CD4-positive, alpha-beta T cell treated with Interleukin-4 for 4 hours (primary cell): ENCODE measurements around the gene HSPA1B.
"Not testable (repeated sequence)": the region's sequence is repeated elsewhere in the genome, so short reads cannot be mapped to it uniquely, and the experiment has no call there.

Experiments
- DNase-seq: peaks from one replicate; pipeline ENCODE4 v3.0.0-alpha.2; 2020

The HSPA1B gene

DNA sequence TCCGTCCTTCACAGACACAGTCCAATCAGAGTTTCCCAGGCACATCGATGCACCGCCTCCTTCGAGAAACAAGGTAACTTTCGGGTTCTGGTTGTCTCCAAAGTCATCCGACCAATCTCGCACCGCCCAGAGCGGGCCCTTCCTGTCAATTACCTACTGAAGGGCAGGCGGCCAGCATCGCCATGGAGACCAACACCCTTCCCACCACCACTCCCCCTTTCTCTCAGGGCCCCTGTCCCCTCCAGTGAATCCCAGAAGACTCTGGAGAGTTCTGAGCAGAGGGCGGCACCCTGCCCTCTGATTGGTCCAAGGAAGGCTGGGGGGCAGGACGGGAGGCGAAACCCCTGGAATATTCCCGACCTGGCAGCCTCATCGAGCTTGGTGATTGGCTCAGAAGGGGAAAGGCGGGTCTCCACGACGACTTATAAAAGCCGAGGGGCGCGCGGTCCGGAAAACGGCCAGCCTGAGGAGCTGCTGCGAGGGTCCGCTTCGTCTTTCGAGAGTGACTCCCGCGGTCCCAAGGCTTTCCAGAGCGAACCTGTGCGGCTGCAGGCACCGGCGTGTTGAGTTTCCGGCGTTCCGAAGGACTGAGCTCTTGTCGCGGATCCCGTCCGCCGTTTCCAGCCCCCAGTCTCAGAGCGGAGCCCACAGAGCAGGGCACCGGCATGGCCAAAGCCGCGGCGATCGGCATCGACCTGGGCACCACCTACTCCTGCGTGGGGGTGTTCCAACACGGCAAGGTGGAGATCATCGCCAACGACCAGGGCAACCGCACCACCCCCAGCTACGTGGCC lies at the start of gene HSPA1B:
TSS of gene HSPA1B (plus strand) at position 453 of the 794 bp plus-strand sequence. CDS start at position 666, 213 bp downstream.
- peak; percentile 94 for DNase-seq

DNA sequence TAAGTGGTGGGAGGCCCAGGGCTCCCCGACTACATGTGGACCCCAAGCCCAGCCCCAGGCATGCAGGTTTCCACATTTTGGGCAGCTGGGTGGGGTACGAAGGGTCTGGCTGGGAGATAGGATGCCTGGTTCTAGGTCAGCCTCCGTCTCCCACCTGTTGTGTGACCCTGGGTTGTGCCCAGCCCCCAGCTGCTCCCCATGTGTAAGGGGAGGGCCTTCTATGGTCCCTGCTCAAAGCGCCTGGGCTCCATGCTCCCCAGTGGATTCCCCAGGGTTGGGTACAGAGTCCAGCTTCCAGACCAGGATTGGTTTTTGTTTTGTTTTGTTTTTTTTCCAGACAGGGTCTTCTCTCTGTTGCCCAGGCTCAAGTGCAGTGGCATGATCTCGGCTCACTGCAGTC lies 49.3 kb upstream of the HSPA1B start:
- no peak for DNase-seq

DNA sequence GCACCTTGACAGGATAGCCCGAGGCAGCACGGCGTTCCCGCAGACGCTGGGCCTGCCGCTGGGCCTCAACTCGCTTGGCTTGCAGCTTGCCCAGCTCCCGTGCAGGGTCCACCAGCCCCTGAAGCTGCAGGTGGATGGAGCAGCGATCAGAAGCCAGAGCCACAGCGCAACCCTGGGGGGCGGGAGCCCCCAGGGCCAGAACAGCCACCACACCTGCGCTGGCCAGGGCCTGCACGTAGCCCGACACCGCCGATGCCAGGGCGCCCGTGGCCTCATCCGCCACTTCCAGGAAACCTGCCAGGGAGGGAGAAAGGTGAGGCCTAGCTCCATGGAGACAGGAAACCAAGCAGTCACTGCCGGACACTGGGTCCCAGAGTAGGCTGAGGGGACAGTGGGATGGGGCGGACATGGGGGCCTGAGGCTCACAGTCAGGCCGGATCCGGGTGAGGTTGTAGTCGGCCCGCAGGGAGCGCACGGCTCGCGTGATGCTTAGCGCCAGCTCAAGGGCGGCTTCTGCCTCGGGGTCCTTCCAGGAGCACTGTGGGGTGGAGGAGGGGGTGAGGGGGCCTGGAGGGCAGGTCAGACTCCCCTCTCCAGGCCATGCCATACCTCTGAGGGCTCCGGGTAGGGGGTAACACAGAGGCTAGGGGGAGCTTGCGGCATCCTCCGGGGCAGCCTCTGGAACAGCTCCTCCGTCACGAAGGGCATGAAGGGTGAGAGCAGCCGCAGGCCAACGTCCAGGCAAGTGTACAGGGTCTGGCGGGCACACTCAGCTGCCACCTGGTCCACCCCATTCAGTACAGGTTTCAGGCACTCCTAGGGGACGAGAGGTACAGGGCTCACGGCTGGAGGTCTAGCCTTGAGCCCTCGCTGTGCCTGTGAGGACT lies 48.3 kb upstream of the HSPA1B start:
- no peak for DNase-seq

DNA sequence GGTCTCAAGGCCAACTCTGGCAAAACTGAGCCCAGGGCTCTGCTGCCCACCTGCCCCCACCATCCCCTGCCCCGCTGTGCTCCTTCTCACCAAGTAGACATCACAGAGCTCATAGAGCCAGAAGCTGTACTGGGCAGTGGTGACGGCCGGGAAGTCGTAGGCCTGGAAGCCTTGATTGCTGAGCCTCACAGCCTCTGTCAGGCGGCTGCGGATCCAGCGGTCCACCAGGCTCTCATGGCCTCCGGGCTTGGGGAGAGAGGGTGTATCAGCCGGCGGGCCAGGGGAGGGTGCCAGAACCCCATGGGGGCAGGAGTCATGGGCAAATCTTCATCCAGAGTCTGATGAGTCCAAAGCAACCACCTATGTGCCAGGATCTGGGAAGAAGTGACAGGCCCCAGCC lies 47.6 kb upstream of the HSPA1B start:
- DNase-seq: no peak

DNA sequence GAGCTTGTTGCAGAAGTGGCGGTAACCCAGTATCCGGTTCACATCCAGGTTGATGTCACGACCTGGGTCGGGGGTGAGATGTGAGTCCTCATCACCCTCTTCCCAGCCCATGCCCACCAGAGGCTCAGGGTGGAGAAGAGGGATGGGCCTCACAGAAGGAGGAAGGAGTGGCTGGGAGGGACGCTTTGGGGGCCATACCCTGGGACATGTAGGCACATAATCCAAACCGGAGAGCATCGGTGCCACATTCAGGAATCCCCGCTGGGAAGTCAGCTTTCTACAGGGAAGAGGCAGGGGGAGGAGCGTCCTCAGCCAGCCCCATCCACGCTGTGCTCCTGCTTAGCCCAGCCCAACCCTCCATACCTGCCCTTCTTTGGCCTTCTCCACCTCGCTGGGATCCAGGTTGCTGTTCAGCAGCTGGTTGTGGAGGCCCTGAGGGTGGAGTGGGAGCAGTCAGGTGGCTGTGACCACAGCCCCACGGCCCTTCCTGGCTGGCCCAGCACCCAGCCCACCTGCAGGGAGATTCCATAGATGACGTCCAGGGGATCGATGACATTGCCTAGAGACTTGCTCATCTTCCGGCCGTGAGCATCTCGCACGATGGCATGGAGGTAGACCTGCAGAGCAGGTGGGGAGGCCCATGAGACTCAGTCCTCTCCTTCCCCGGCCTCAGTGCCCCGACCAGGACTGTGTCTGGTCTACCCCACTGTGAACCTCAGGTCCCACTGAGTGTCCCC lies 46.9 kb upstream of the HSPA1B start:
- DNase-seq: no peak

DNA sequence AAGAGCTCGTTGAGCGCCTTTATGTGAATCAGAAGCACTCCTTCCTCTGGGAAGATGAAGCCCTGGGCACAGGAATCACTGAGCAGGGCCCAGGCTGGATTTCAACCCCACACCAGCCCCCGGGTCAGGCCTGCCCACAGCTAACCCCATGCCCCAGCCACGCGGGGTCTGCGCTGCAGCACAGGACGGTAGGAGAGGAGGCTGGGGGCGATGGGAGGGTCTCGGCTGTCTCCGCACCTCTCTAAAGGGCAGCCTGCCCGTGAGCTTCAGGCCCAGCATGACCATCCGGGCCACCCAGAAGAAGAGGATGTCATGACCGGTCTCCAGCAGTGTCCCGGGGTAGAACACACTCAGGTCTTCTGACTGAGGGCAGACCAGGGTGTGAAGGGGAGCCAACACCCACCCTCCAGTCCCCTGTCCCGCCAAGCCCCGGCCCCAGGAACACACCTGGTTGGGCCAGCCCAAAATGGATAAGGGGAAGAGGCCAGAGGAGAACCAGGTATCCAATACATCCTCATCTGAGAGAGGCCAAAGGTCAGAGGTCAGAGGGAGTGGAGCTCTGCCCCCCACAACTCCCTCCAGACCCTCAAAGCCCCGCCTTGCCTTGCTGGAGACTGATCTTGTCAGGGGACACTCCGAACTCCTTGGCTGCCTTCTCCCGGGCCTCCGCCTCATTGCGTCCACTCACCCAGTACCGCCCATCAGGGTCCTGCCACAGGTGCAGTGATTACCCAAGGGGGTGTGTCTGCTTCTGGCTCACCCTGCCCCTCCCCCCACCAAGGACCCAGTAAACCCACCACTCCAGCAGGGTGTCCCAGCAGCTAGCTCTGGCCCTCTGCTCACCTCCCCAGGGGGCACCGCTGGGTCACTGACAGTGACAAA lies 46.1 kb upstream of the HSPA1B start:
- DNase-seq: no peak

DNA sequence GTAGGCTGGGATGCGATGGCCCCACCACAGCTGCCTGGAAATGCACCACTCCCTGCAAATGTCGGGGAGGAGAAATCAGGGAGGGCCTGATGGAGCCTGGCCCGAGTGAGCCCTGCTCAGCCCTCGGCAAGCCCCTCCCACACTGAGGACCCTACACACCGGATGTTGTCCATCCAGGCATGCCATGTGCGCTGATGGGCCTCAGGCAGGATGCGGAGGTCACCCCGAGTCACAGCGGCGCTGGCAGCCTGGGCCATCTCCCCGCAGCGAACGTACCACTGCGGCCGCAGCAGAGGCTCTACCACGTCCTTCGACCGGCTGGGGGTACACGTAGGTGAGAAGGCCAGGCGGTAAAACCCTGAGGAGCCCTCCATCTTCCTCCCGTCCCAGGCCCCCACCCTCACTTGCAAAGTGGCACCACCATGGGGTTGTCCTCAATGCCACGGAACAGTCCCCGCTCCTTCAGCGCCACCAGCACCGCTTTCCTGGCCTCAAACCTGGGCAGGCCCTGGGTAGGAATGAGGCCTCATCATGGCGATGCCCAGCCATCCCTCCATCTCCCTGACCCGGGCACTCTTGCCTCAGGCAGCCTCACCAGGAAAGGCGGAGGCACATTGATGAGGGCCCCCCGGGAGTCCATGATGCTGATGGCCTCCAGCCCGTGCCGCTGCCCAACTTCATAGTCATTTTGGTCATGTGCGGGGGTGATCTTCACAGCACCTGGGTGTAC lies 45.2 kb upstream of the HSPA1B start:
- DNase-seq: no peak

DNA sequence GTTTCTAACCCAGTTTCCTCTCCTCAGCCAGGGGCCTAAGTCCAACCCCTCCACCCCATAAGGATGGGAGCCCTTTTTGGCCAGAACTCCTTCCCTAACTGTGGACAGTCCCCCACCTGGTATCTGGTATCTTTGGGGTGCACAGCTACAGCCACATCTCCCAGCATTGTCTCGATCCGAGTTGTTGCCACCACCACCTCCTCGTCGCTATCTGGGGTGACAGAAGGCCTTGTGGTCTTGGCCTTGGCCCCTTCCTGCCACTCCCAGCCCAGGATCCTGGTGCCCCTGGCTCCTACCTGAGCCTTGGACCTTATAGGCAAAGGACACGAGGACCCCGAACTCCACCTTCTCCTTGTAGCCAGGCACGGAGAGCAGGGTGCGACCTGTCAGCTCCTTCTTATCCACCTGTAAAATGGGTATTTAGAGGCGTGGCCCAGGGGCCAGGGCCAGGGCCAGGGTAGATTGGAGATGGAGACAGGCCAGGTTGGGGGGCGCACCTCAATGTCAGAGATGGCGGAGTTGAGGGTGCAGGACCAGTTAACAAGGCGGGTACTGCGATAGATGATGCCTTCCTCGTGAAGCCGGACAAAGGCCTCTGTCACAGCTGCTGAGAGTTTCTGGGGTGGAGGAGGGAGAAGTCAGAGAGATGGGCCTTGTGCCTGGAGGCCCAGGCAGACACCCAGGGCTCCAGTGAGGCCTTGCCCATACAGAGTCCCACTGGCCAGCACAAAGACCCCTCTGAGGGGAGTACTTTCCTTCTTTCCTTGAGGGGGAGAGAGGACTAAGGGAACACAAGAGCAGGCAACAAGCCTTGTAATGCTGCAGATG lies 43.2 kb upstream of the HSPA1B start:
- DNase-seq: no peak

DNA sequence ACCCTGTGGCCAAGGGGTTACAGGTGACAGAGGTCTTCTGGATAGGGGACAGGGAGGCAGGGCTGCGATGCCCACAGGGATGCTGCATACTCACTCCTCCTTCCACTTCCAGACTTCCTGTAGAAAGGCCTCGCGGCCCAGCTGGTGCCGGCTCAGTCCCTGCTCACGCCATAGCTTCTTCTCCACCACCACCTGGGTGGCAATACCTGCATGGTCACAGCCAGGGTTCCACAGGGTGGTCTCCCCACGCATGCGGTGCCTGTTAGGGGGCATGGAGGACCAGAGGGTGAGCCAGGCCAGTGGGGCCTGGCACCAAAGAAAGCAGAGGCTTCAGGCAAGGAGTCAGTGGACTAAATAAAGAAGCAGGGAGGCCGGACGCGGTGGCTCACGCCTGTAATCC lies 42.1 kb upstream of the HSPA1B start:
- no peak for DNase-seq

DNA sequence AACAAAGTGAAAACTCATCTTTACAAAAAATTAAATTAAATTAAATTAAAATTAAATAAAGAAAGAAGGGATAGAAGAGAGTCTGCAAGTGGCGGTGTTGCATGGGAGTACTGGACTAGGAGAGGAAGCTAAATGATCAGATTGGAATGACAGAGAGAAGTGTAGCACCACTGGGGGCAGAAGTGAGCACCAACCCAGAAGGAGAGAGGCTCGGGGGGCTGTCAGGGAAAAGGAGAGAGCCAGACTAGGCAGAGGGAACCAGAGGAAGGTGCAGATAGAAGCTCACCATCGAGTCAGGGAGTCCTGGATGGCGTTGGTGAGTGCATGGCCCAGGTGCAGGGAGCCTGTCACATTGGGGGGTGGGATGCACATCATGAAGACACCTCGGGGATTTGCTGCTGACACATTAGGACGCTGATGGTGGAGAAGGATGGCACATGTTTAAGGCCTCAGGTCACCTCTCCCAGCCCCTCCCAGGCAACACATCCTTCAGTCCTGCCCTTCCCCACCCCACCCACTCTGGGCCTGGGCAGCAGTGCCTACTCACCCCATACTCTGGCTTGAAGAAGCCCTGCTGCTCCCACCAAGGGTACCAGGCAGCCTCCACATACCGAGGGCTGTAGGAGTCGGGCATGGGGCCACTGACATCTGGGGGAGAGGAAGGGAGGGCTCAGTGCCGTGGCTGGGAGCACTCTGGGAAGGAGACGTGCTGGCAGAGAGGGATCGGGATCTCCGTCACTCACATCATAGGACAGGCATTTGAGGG lies 36.0 kb upstream of the HSPA1B start:
- DNase-seq: no peak

DNA sequence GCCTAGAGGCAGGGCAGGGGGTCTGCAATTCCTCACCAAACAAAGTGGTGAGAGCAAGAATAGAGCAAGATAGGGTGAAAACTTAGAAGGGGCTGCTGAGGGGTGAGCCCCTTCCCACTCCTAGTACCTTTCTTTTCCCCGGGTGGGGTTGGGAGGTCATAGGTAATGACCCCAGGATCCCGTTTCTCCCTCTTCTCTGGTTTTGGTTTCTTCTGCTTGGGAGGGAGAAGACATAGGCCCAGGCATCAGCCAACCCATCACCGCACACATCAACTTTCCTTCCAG lies 35.5 kb upstream of the HSPA1B start:
- no peak for DNase-seq

DNA sequence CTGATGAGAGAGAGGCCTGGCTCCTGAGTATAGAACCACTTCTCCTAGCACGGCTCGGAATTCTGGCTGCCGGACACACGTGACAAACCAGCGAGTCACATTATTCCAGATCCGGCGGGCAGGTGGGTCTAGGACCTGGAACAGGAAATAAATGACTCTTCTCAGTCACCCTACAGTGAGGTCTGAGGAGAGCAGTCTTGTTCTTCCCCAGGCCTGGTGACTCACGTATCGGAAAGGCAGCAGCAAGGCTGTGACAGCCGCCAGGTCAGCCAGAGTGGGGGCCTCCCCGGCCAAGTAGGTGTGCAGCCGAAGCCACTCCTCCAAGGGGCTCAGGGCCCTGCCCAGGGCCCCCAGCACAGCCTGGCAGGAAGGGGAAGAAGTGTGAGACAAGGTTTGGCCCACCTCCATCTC lies 34.8 kb upstream of the HSPA1B start:
- no peak for DNase-seq

DNA sequence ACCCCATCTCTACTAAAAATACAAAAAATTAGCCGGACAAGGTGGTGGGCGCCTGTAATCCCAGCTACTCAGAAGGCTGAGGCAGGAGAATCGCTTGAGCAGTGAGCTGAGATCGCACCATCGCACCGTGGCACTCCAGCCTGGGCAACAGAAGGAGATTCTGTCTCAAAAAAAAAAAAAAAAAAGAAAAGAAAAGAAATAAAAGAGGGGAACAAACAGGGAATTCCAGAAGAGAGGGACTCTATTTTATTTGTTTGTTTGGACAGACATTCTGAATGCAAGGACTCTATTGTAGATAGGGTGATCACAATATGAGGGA lies 33.7 kb upstream of the HSPA1B start:
- not testable (repeated sequence) for DNase-seq

DNA sequence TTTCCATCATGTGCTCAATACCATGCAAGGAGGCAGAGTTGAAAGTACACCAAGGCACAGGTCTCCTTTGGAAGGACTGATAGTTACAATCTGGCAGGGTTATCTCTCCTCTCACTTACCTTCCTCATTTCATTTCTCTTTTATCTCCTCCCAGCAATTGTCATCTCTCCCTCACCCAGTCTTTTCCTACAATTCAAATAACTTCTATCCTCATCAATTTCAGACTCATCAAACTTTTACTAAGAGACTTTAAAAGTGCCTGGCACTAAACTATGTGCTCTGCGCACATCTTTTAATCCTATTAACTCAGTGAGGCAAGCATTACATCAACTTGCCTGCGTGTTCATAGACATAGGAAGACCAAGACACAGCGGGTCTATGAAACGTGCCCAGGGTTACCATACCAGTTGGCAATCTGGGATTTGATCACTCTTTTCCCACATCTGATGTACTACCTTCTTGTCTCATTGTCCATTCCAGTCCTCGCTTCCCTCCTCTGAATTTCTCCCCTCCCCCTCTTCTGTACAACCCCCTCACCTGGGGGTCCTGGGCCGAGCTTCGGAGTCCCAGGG lies 33.2 kb upstream of the HSPA1B start:
- DNase-seq: no peak

DNA sequence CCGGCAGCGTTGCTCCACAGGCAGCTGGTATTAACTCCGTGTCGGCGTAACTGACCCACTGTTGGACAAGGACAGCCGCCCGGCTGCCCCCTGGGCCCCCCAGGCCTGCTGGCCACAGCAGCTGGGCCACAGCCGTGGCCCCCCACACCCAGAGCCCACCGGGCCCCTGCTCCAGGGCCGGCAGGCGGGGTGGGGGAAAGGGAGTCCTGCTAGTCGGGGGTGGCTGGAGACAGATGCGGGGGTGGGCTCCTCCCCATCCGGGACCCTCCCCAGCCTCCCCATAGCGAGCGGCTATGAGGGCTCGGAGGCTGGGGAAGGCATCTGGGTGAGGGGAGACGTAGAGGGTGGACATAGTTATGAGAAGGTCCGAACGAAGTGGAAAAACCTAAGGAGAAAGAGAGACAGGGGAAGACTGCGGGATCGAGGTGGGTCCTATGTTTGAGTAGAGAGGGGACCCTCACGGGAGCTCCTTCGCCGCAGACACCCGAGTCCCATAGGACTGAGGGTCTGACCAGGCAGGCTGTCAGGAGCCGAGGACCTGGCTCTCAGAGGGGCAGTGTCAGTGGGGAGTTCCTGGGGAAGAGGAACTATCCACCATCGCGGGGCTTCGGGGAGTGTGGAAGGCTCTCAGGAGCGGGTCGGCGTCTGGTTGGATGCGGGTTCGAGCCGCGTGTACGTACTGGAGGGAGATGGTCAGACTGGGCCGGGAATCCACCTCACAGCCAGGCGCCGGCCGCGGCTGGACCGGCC lies 32.5 kb upstream of the HSPA1B start:
- DNase-seq: no peak

DNA sequence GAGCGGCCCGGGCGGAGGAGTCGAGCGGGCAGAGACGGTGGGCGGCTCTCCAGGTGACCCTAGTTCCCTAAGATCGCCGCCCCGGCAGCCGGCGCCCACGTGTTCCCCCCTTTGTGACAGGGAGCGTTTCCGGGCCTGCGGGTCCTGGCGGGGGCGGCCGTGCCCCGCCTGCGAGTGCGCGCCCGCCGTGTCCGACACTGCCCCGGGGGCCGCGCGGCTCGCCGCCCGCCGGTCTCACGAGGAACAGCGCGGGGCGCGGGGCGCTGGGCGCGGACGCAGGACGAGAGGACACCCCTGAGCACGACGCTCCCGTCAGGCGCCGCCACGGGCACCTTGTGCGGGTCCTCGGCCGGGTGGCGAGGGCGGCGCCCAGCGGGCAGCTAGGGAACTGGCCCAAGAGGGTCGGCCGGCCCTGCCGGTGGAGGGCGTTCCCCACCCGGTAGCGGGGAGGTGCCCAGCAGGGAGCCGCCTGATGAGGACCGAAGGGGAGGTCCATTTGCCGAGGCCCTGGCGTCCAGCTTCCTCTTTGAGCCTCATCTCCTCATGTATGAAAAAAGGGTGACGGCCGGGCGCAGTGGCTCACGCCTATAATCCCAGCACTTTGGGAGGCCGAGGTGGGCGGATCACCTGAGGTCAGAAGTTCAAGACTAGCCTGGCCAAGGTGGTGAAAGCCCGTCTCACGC lies 31.8 kb upstream of the HSPA1B start, which contains the start of gene VARS1:
TSS of gene VARS1 (minus strand) at position 137 of the 683 bp plus-strand sequence. CDS start 535 bp downstream, outside the sequence.
- DNase-seq: peak; percentile 83

DNA sequence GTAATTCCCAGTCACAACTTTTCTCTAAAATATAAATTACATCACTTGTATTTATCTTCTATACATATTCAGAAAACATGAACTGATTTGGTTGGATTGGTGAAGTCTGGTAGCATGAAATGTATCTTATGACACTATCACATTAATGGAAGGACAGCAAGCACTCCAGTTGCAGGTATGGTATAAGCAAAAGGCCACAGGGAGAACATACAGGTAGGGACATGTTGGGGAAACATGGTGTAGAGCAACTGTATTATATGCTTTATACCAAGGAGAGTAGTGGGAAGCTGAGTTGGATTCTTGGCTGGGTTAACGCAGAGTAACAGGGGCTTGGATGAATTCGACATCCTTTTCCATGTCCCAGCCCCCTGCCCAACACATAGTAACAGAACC lies 30.5 kb upstream of the HSPA1B start:
- DNase-seq: no peak

DNA sequence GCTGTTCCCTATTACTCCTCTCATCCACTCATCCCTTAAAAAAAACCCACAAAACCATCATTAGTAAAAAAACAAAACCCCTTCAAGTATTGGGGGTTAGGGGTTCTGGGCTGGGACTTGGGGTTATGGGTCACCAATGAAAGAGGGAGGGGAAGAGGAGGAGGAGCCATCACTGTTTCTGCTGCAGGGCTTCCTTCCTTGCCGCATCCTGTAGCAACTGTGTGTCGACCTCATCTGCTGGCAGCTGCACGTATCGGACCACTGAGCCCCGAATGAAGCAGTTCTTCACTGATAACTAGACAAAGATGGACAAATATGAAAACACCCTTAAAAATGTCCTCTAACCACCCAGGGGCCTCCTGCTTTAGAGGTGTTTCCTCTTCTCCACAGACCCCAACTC lies 29.9 kb upstream of the HSPA1B start:
- peak; percentile 47 for DNase-seq
